Mesenteric fat pad (tissue), 1 donor: ENCODE data around the gene SHQ1. TPM values are rescaled to one million over a fixed set of nuclear protein-coding genes. Genes with fewer than 3 reads are reported as not detected.

Experiments
- DNase-seq: peaks from one replicate; pipeline ENCODE4 v3.0.0-alpha.2; 2020; ENCODE audit warnings: low spot score
- total RNA-seq: library from RNA; stranded (reverse); fragmentation: NEBNext Ultra II Directional; extraction: Animal tissue kit (Norgen Biotek cat#: 25700); gene quantifications from one replicate; pipeline ENCODE4 v1.2.1, GENCODE V29; 2021
- donor health status: DM: yes; HTN: yes; CAD: no.

Gene SHQ1
- total RNA-seq, 1 donor from 2014 or later = 16.9 TPM

DNA sequence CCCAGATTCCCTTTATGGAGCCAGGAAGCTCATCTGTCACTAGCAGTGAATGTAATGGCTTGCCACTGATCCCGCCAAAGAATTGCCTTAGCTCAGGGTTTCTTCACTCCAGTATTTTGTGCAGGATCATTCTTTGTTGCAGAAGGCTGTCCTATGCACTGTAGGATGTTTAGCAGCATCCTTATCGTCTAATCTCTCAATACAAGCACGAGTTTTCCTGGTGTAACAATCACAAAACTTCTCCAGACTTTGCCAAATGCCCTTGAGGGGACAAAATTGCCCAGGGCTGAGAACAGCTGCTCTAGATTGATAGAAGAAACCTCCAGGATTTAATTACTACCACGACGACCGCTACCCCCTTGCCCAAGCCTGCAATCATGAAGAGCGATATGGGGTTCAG lies 6.8 kb upstream of the SHQ1 start:
- no peak for DNase-seq

GRCh38 chr3:72848703-72849081 lies 447 bp upstream of the SHQ1 start:
- DNase-seq = no peak

GRCh38 chr3:72847282-72847681 lies 963 bp downstream of the SHQ1 start:
- DNase-seq = no peak

DNA sequence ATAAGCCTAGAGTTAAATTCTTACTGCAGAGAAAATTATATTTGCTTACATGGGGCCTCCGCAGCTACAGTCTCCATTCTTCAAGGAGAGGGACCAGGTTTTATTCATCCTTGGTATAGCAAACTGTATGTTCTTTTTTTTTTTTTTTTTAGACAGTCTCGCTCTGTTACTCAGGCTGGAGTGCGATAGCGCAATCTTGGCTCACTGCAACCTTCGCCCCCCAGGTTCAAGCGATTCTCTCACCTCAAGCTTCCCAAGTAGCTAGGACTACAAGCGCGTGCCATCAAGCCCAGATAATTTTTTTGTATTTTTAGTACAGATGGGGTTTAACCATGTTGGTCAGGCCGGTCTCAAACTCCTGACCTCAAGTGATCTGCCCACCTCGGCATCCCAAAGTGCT lies 2.1 kb downstream of the SHQ1 start:
- DNase-seq = no peak

- no peak for DNase-seq
Observed at GRCh38 chr3:72844436-72844993, 3.7 kb downstream of the SHQ1 start.

DNA sequence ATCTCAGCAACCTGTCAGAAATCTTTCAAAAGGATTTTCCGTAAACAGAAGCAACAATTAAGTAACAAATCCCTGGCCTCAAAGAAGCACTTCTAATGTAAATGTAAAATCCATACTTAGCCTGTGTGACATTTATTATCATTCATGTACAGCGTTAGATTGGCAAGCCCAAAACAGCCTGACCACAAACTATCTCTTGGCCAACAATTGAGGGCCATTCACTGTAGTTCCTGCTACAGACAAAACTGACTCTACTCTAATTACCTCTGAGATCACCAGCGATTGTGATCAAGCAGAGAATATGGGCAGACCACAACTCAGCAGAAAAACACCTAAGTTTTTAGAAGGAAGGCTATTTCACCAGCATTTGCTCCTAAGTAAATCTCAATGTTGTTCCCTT lies 9.2 kb downstream of the SHQ1 start:
- no peak for DNase-seq

DNA sequence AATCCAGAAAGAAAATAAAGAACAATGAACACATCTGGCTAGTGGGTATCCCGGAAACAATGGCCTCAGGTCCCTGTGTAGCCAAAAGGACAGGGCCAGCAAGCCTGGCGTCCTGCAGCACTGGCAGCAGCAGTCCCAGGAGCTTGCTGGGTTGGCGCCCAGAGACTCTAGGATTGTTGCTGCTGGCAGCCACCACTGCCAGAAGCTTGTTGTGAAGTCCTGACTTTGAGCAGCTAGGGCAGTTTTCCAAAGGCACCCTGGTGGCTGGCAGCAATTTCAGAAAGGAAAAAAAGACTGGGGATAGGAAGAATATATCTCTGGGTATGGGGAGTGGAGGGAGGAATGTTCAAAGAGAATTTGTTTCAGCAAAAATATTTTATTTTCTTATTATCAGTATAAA lies 11.3 kb downstream of the SHQ1 start:
- no peak for DNase-seq

DNA sequence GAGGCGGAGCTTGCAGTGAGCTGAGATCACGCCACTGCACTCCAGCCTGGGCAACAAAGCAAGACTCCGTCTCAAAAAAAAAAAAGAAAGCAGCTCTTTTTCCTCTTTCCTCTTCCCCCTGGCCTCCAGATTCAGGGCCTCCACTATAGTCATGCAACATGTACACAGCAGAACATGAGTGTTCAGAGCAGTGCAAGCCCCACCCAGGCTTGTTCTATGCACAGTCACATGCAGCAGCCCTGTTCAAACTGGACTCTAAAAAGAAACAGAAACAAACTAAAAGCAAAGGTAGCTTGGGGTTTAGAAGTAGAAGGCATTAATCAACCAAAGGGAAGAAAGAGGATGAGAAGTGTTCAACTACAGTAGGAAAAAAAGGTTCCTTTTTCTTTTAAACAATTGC lies 11.8 kb downstream of the SHQ1 start:
- no peak for DNase-seq

GRCh38 chr3:72830452-72831223 lies 17.6 kb downstream of the SHQ1 start:
- no peak for DNase-seq

DNA sequence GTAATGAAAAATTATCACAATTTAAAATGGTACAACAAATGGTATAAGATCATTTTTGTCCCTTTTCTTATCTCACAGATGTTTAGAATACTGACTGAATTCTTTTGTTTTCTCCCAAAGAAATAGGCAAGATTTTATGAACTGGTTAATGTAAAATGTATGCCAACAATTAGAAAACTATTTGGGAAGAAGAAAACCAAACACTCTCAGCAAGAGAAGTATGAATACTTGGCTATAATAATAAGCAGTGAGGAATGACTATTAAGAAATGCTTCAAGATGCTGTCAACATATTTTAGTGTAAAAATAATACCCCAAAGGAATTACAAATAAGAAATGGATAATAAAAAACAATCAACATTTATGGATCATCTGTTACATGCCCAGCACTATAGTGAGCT lies 18.5 kb downstream of the SHQ1 start:
- no peak for DNase-seq

GRCh38 chr3:72821161-72821781 lies 27.0 kb downstream of the SHQ1 start:
- no peak for DNase-seq

DNA sequence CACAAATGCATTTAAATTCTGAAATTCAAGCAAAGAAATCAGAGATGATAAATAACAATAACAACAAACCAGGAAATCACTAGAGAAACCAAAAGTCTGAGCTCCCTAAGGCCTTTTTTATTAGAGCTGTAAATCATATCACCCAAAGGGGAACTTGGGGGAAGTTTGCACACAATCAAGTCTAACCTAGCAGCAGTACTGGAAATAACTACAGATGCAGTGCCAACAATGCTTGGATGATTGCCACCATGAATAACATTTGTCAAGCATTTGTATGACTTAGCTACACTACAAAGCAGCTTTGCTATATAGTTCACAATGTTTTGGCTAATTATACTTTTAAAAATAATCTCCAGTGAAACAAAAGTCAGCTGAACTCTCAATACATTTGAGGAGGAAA lies 27.8 kb downstream of the SHQ1 start:
- no peak for DNase-seq

- DNase-seq = no peak
Observed at GRCh38 chr3:72818905-72819304, 29.3 kb downstream of the SHQ1 start.

GRCh38 chr3:72818092-72818773 lies 30.0 kb downstream of the SHQ1 start:
- DNase-seq = no peak

- no peak for DNase-seq
Observed at GRCh38 chr3:72816862-72817355, 31.3 kb downstream of the SHQ1 start.

- no peak for DNase-seq
Observed at GRCh38 chr3:72814308-72814707, 33.9 kb downstream of the SHQ1 start.

DNA sequence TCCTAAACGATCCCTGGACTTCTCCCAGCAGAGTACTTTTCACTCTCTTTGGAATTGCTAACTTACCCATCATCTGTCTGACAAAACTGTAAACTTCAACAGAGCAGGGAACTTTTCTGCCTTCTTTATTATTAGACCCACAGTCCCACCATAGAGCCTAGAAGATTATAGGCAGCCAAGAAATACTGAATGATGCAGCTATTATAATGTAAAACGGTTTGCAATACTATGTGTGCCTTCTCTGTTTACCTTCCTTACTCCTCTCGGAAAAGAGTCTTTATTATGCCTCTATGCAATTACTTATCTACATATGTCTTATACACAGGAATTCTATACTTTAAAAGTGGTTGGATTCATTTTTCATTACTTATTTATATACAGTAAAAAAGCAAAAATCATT lies 36.0 kb downstream of the SHQ1 start:
- no peak for DNase-seq

GRCh38 chr3:72811571-72811970 lies 36.7 kb downstream of the SHQ1 start:
- no peak for DNase-seq

- DNase-seq = no peak
Observed at GRCh38 chr3:72810659-72811434, 37.4 kb downstream of the SHQ1 start.

DNA sequence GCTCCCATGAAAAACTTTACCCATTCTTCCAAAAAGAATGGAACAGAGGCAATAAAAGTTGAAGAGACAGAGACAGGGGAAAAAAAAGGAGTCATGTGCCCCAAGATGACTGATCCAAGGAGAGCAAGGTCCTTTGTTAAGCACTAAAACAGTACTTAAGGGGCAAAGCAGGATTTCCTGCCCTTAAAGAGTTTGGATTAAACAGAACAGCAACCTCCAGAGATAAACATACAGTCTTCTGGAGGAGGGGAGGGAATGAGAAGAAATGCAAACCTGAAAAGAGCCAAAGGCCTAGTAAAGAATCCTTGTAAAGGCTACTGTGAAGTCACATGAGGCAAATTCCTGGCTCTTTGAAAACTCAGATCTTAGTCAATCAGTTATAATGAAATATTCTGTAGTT lies 38.2 kb downstream of the SHQ1 start:
- no peak for DNase-seq

DNA sequence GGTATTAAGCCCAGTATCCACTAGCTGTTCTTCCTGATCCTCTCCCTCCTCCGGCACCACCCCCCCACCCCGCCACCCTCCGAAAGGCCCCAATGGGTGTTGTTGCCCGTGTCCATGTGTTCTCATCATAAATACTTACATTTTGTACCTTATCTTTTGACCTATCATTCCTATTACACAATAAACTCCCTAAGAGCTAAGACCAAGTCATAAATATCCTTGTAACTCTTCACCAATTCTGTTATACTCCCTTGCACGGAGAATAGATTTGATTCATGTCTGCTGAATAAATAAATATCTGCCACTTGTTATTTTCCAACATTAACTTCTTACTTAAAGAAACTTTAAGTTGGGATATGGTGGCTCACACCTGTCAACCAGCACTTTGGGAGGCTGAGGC lies 43.9 kb downstream of the SHQ1 start:
- no peak for DNase-seq
